WTC11 (cell line): ENCODE results near the gene ANO4. TPM values are rescaled to one million over a fixed set of nuclear protein-coding genes. Genes with fewer than 3 reads are reported as not detected.

ENCODE experiments used
- ATAC-seq: fragments of 200-7000 bp; cut with Tn5 transposase; 2 replicates; pipeline ENCODE4 v1.10.0; 2021; ENCODE audit warnings: mild to moderate bottlenecking, moderate library complexity
- CTCF ChIA-PET: fragments of 300-600 bp; sonication (Branson Sonifier 250); formaldehyde crosslinking; loops from one replicate; lab custom pipeline; 2021; ENCODE audit warnings: antibody characterized with exemption; lab: Charles Lee
- POLR2A ChIA-PET: fragments of 350-600 bp; sonication (Branson Sonifier 250); formaldehyde crosslinking; loops from one replicate; lab custom pipeline; 2021; ENCODE audit warnings: antibody characterized with exemption; lab: Charles Lee
- DNase-seq: peaks from one replicate; pipeline ENCODE4 v3.0.0; 2021; ENCODE audit warnings: low spot score
- H3K27ac Mint-ChIP-seq: 2 replicates; pipeline ENCODE4 v1.8.0; 2021; ENCODE audit warnings: mixed read lengths
- H3K27me3 Mint-ChIP-seq: 2 replicates; pipeline ENCODE4 v1.8.0; 2021; ENCODE audit warnings: low read depth, mild to moderate bottlenecking, moderate library complexity, mixed read lengths
- H3K36me3 Mint-ChIP-seq: 2 replicates; pipeline ENCODE4 v1.8.0; 2021; ENCODE audit warnings: mixed read lengths
- H3K4me1 Mint-ChIP-seq: 2 replicates; pipeline ENCODE4 v1.8.0; 2022; ENCODE audit warnings: mixed read lengths
- H3K4me3 Mint-ChIP-seq: 2 replicates; pipeline ENCODE4 v1.8.0; 2021; ENCODE audit warnings: mild to moderate bottlenecking, moderate library complexity, mixed read lengths
- H3K9me3 Mint-ChIP-seq: 2 replicates; pipeline ENCODE4 v1.8.0; 2021; ENCODE audit warnings: mixed read lengths
- CREM ChIP-seq: sonication (generic); formaldehyde crosslinking; IDR thresholded peaks from 2 replicates; pipeline ENCODE4 v1.8.1; 2022; ENCODE audit warnings: mild to moderate bottlenecking, missing genetic modification reagents, moderate library complexity
- ELF4 ChIP-seq: sonication (generic); formaldehyde crosslinking; IDR thresholded peaks from 2 replicates; pipeline ENCODE4 v1.8.1; 2022; ENCODE audit warnings: low read depth, mild to moderate bottlenecking, moderate library complexity, missing genetic modification reagents
- FOXJ3 ChIP-seq: sonication (generic); formaldehyde crosslinking; IDR thresholded peaks from 2 replicates; pipeline ENCODE4 v1.9.0; 2021; ENCODE audit warnings: missing genetic modification reagents, mild to moderate bottlenecking, borderline replicate concordance
- FOXK1 ChIP-seq: sonication (generic); formaldehyde crosslinking; IDR thresholded peaks from 2 replicates; pipeline ENCODE4 v1.8.0; 2022; ENCODE audit warnings: mild to moderate bottlenecking, moderate library complexity, missing genetic modification reagents
- FOXP1 ChIP-seq: sonication (generic); formaldehyde crosslinking; IDR thresholded peaks from 2 replicates; pipeline ENCODE4 v1.8.0; 2022; ENCODE audit warnings: missing genetic modification reagents, mild to moderate bottlenecking, moderate library complexity, borderline replicate concordance
- JAZF1 ChIP-seq: fragments of 250-450 bp; sonication (Bioruptor Pico); IDR thresholded peaks from 2 replicates; pipeline ENCODE4 v1.9.0; 2021; ENCODE audit warnings: moderate library complexity, mild to moderate bottlenecking, inconsistent platforms
- JUN ChIP-seq: sonication (generic); formaldehyde crosslinking; IDR thresholded peaks from 2 replicates; pipeline ENCODE4 v1.8.0; 2023; ENCODE audit warnings: mild to moderate bottlenecking, missing genetic modification reagents
- NR2C2 ChIP-seq: sonication (generic); formaldehyde crosslinking; IDR thresholded peaks from 2 replicates; pipeline ENCODE4 v1.8.0; 2022; ENCODE audit warnings: mild to moderate bottlenecking, missing genetic modification reagents
- SMAD4 ChIP-seq: sonication (generic); formaldehyde crosslinking; IDR thresholded peaks from 2 replicates; pipeline ENCODE4 v1.8.0; 2022; ENCODE audit warnings: mild to moderate bottlenecking, missing genetic modification reagents
- TEAD4 ChIP-seq: sonication (generic); formaldehyde crosslinking; IDR thresholded peaks from 2 replicates; pipeline ENCODE4 v1.8.0; 2022; ENCODE audit warnings: mild to moderate bottlenecking, missing genetic modification reagents
- ZBTB21 ChIP-seq: sonication (generic); formaldehyde crosslinking; IDR thresholded peaks from 2 replicates; pipeline ENCODE4 v1.8.1; 2023; ENCODE audit warnings: mild to moderate bottlenecking, missing genetic modification reagents, borderline replicate concordance
- ZNF423 ChIP-seq: fragments of 250-450 bp; sonication (Bioruptor Pico); IDR thresholded peaks from 2 replicates; pipeline ENCODE4 v2.1.2; 2022; ENCODE audit warnings: mild to moderate bottlenecking, moderate library complexity
- total RNA-seq: library from RNA; stranded (reverse); gene quantifications from 3 replicates; pipeline ENCODE4 v1.2.3, GENCODE V29; 2021
- TF ChIP-seq, protein P1 (sequence below): sonication (generic); formaldehyde crosslinking; IDR thresholded peaks from 2 replicates; pipeline ENCODE4 v1.8.1; 2022; ENCODE audit warnings: low read depth, missing genetic modification reagents, borderline replicate concordance
- TF ChIP-seq, protein P2 (sequence below): fragments of 250-450 bp; sonication (Bioruptor Pico); IDR thresholded peaks from 2 replicates; pipeline ENCODE4 v1.8.0; 2021; ENCODE audit warnings: mild to moderate bottlenecking
- TF ChIP-seq, protein P3 (sequence below): sonication (generic); formaldehyde crosslinking; IDR thresholded peaks from 2 replicates; pipeline ENCODE4 v1.8.0; 2022; ENCODE audit warnings: mild to moderate bottlenecking, missing genetic modification reagents
- TF ChIP-seq, protein P4 (sequence below): sonication (generic); formaldehyde crosslinking; IDR thresholded peaks from 2 replicates; pipeline ENCODE4 v1.8.0; 2023; ENCODE audit warnings: missing genetic modification reagents, mild to moderate bottlenecking, borderline replicate concordance
- TF ChIP-seq, protein P5 (sequence below): sonication (generic); formaldehyde crosslinking; IDR thresholded peaks from 2 replicates; pipeline ENCODE4 v1.8.1; 2022; ENCODE audit warnings: mild to moderate bottlenecking, missing genetic modification reagents, moderate library complexity, borderline replicate concordance
- TF ChIP-seq, protein P6 (sequence below): sonication (generic); formaldehyde crosslinking; IDR thresholded peaks from 2 replicates; pipeline ENCODE4 v1.8.1; 2023; ENCODE audit warnings: mild to moderate bottlenecking, missing genetic modification reagents, moderate library complexity
- TF ChIP-seq, protein P7 (sequence below): fragments of 250-450 bp; sonication (Bioruptor Pico); IDR thresholded peaks from 2 replicates; pipeline ENCODE4 v1.9.0; 2021; ENCODE audit warnings: mild to moderate bottlenecking, borderline replicate concordance

The ANO4 gene
- total RNA-seq, 1 experiment from 2014 or later: 2.6 TPM

DNA sequence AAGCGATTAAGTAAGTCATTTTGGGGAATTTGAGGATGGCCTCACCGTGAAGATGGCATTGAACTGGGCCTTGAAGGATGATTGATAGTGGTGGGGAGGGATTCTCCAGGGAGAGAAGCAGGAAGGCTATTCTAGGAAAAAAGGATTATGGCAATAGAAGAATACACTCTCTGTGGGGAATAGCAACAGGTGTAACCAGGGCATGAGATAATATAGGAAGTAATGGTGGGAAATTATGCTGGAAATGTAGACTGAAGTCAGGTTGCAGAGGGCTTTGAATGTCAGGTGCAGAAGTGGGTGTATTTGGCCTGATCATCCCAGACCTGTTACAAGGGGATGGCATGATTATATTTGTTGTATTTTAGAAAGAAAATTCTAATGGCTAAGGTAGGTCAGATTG lies 4.6 kb upstream of the ANO4 start:
- no peaks in the 10 kb centered on the region for H3K36me3 Mint-ChIP-seq
- H3K4me3 Mint-ChIP-seq: no peak overlapping the region
- ATAC-seq (no peak), DNase-seq (no peak)
- ChIA-PET CTCF (no interaction called here), POLR2A (no interaction called here)
- no peak overlapping the region for H3K27ac Mint-ChIP-seq
- peaks cover under 1% of the 10 kb centered on the region; the same call in 1 of the 2 replicates for H3K27me3 Mint-ChIP-seq
- H3K9me3 Mint-ChIP-seq: peaks cover 5% of the 10 kb centered on the region; the same call in 1 of the 2 replicates
- no peak for TF ChIP-seq ZBTB21 (CRISPR knock-in tag)
- TF ChIP-seq, protein P1, sequence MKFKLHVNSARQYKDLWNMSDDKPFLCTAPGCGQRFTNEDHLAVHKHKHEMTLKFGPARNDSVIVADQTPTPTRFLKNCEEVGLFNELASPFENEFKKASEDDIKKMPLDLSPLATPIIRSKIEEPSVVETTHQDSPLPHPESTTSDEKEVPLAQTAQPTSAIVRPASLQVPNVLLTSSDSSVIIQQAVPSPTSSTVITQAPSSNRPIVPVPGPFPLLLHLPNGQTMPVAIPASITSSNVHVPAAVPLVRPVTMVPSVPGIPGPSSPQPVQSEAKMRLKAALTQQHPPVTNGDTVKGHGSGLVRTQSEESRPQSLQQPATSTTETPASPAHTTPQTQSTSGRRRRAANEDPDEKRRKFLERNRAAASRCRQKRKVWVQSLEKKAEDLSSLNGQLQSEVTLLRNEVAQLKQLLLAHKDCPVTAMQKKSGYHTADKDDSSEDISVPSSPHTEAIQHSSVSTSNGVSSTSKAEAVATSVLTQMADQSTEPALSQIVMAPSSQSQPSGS (CRISPR knock-in tag): no peak
- no peak for TF ChIP-seq NR2C2 (CRISPR knock-in tag)
- TF ChIP-seq, protein P2, sequence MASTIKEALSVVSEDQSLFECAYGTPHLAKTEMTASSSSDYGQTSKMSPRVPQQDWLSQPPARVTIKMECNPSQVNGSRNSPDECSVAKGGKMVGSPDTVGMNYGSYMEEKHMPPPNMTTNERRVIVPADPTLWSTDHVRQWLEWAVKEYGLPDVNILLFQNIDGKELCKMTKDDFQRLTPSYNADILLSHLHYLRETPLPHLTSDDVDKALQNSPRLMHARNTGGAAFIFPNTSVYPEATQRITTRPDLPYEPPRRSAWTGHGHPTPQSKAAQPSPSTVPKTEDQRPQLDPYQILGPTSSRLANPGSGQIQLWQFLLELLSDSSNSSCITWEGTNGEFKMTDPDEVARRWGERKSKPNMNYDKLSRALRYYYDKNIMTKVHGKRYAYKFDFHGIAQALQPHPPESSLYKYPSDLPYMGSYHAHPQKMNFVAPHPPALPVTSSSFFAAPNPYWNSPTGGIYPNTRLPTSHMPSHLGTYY (CRISPR knock-in tag): no peak
- TF ChIP-seq JAZF1 (CRISPR knock-in tag): no peak
- TF ChIP-seq JUN (CRISPR knock-in tag): no peak
- no peak for TF ChIP-seq FOXP1 (CRISPR knock-in tag)
- no peak for TF ChIP-seq ZNF423
- TF ChIP-seq, protein P3, sequence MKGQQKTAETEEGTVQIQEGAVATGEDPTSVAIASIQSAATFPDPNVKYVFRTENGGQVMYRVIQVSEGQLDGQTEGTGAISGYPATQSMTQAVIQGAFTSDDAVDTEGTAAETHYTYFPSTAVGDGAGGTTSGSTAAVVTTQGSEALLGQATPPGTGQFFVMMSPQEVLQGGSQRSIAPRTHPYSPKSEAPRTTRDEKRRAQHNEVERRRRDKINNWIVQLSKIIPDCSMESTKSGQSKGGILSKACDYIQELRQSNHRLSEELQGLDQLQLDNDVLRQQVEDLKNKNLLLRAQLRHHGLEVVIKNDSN (CRISPR knock-in tag): no peak
- TF ChIP-seq FOXJ3: no peak
- no peak for TF ChIP-seq SMAD4 (CRISPR knock-in tag)
- no peak for TF ChIP-seq CREM (CRISPR knock-in tag)
- no peak for TF ChIP-seq FOXK1 (CRISPR knock-in tag)
- TF ChIP-seq, protein P4, sequence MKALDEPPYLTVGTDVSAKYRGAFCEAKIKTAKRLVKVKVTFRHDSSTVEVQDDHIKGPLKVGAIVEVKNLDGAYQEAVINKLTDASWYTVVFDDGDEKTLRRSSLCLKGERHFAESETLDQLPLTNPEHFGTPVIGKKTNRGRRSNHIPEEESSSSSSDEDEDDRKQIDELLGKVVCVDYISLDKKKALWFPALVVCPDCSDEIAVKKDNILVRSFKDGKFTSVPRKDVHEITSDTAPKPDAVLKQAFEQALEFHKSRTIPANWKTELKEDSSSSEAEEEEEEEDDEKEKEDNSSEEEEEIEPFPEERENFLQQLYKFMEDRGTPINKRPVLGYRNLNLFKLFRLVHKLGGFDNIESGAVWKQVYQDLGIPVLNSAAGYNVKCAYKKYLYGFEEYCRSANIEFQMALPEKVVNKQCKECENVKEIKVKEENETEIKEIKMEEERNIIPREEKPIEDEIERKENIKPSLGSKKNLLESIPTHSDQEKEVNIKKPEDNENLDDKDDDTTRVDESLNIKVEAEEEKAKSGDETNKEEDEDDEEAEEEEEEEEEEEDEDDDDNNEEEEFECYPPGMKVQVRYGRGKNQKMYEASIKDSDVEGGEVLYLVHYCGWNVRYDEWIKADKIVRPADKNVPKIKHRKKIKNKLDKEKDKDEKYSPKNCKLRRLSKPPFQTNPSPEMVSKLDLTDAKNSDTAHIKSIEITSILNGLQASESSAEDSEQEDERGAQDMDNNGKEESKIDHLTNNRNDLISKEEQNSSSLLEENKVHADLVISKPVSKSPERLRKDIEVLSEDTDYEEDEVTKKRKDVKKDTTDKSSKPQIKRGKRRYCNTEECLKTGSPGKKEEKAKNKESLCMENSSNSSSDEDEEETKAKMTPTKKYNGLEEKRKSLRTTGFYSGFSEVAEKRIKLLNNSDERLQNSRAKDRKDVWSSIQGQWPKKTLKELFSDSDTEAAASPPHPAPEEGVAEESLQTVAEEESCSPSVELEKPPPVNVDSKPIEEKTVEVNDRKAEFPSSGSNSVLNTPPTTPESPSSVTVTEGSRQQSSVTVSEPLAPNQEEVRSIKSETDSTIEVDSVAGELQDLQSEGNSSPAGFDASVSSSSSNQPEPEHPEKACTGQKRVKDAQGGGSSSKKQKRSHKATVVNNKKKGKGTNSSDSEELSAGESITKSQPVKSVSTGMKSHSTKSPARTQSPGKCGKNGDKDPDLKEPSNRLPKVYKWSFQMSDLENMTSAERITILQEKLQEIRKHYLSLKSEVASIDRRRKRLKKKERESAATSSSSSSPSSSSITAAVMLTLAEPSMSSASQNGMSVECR (CRISPR knock-in tag): no peak
- TF ChIP-seq, protein P5, sequence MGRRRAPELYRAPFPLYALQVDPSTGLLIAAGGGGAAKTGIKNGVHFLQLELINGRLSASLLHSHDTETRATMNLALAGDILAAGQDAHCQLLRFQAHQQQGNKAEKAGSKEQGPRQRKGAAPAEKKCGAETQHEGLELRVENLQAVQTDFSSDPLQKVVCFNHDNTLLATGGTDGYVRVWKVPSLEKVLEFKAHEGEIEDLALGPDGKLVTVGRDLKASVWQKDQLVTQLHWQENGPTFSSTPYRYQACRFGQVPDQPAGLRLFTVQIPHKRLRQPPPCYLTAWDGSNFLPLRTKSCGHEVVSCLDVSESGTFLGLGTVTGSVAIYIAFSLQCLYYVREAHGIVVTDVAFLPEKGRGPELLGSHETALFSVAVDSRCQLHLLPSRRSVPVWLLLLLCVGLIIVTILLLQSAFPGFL (CRISPR knock-in tag): no peak
- no peak for TF ChIP-seq ELF4 (CRISPR knock-in tag)
- TF ChIP-seq TEAD4 (CRISPR knock-in tag): no peak
- TF ChIP-seq, protein P6, sequence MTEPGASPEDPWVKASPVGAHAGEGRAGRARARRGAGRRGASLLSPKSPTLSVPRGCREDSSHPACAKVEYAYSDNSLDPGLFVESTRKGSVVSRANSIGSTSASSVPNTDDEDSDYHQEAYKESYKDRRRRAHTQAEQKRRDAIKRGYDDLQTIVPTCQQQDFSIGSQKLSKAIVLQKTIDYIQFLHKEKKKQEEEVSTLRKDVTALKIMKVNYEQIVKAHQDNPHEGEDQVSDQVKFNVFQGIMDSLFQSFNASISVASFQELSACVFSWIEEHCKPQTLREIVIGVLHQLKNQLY (CRISPR knock-in tag): no peak
- TF ChIP-seq, protein P7, sequence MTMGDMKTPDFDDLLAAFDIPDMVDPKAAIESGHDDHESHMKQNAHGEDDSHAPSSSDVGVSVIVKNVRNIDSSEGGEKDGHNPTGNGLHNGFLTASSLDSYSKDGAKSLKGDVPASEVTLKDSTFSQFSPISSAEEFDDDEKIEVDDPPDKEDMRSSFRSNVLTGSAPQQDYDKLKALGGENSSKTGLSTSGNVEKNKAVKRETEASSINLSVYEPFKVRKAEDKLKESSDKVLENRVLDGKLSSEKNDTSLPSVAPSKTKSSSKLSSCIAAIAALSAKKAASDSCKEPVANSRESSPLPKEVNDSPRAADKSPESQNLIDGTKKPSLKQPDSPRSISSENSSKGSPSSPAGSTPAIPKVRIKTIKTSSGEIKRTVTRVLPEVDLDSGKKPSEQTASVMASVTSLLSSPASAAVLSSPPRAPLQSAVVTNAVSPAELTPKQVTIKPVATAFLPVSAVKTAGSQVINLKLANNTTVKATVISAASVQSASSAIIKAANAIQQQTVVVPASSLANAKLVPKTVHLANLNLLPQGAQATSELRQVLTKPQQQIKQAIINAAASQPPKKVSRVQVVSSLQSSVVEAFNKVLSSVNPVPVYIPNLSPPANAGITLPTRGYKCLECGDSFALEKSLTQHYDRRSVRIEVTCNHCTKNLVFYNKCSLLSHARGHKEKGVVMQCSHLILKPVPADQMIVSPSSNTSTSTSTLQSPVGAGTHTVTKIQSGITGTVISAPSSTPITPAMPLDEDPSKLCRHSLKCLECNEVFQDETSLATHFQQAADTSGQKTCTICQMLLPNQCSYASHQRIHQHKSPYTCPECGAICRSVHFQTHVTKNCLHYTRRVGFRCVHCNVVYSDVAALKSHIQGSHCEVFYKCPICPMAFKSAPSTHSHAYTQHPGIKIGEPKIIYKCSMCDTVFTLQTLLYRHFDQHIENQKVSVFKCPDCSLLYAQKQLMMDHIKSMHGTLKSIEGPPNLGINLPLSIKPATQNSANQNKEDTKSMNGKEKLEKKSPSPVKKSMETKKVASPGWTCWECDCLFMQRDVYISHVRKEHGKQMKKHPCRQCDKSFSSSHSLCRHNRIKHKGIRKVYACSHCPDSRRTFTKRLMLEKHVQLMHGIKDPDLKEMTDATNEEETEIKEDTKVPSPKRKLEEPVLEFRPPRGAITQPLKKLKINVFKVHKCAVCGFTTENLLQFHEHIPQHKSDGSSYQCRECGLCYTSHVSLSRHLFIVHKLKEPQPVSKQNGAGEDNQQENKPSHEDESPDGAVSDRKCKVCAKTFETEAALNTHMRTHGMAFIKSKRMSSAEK (CRISPR knock-in tag): no peak
- H3K4me1 Mint-ChIP-seq: peaks cover 35% of the 10 kb centered on the region
